Measurements from ENCODE around the gene GAB2. TPM values are rescaled to one million over a fixed set of nuclear protein-coding genes. Genes with fewer than 3 reads are reported as not detected.
A peak's percentile ranks its signal among the peaks of the same experiment; 100 is the strongest.

GAB2 gene
- total RNA-seq, 1 donor from 2014 or later: 27.0 TPM

- DNase-seq (ENCODE audit: low spot score): no peak
These were observed 73.5 kb downstream of the GAB2 start for GRCh38 chr11:78344094-78344493.

- DNase-seq (ENCODE audit: low spot score): no peak
These were observed 74.3 kb downstream of the GAB2 start for GRCh38 chr11:78343303-78343702.

GRCh38 chr11:78341841-78342240 is 75.8 kb downstream of the GAB2 start:
- no peak for DNase-seq (ENCODE audit: low spot score)

- DNase-seq (ENCODE audit: low spot score): no peak
These were observed 77.1 kb downstream of the GAB2 start for GRCh38 chr11:78340530-78340929.

- DNase-seq (ENCODE audit: low spot score): no peak
These were observed 77.7 kb downstream of the GAB2 start for GRCh38 chr11:78339945-78340344.

- DNase-seq (ENCODE audit: low spot score): no peak
These were observed 78.1 kb downstream of the GAB2 start for GRCh38 chr11:78339483-78339882.

GRCh38 chr11:78338702-78339101 is 78.9 kb downstream of the GAB2 start:
- DNase-seq (ENCODE audit: low spot score): no peak

- no peak for DNase-seq (ENCODE audit: low spot score)
These were observed 79.5 kb downstream of the GAB2 start for GRCh38 chr11:78338138-78338537.

GRCh38 chr11:78337554-78337924 is 80.1 kb downstream of the GAB2 start:
- DNase-seq (ENCODE audit: low spot score): no peak

GRCh38 chr11:78336877-78337553 is 80.6 kb downstream of the GAB2 start:
- no peak for DNase-seq (ENCODE audit: low spot score)

- DNase-seq (ENCODE audit: low spot score): no peak
These were observed 83.5 kb downstream of the GAB2 start for GRCh38 chr11:78334109-78334508.

- no peak for DNase-seq (ENCODE audit: low spot score)
These were observed 84.7 kb downstream of the GAB2 start for GRCh38 chr11:78332872-78333271.

- no peak for DNase-seq (ENCODE audit: low spot score)
These were observed 85.3 kb downstream of the GAB2 start for GRCh38 chr11:78332174-78332866.

- no peak for DNase-seq (ENCODE audit: low spot score)
These were observed 85.9 kb downstream of the GAB2 start for GRCh38 chr11:78331711-78332110.

- DNase-seq (ENCODE audit: low spot score): no peak
These were observed 87.3 kb downstream of the GAB2 start for GRCh38 chr11:78330361-78330760.

GRCh38 chr11:78327945-78328344 is 89.7 kb downstream of the GAB2 start:
- DNase-seq (ENCODE audit: low spot score): no peak

- no peak for DNase-seq (ENCODE audit: low spot score)
These were observed 92.3 kb downstream of the GAB2 start for GRCh38 chr11:78325274-78325781.

GRCh38 chr11:78323363-78323762 is 94.3 kb downstream of the GAB2 start:
- no peak for DNase-seq (ENCODE audit: low spot score)

- peak; percentile 72 for DNase-seq (ENCODE audit: low spot score)
These were observed 98.1 kb downstream of the GAB2 start for GRCh38 chr11:78319453-78319955.

GRCh38 chr11:78318321-78319114 is 99.1 kb downstream of the GAB2 start:
- DNase-seq (ENCODE audit: low spot score): peak; percentile 52

- no peak for DNase-seq (ENCODE audit: low spot score)
These were observed 101.9 kb downstream of the GAB2 start for GRCh38 chr11:78315724-78316123.

- no peak for DNase-seq (ENCODE audit: low spot score)
These were observed 102.9 kb downstream of the GAB2 start for GRCh38 chr11:78314762-78315161.
